Endothelial cell of umbilical vein (primary cell): ENCODE measurements around the gene NAXD. TPM values are rescaled to one million over a fixed set of nuclear protein-coding genes. Genes with fewer than 3 reads are reported as not detected.

Source experiments
- BruUV-seq: library from RNA; stranded (reverse); fragments of 400-500 nt; replicated peaks from 2 replicates; lab custom pipeline; 2021; lab: Mats Ljungman, UMichigan
- CTCF ChIA-PET: fragments of 300-600, 350-600 bp; sonication (Branson Sonifier 250); formaldehyde crosslinking; loops from one replicate; lab custom pipeline; 2021; ENCODE audit warnings: antibody characterized with exemption, inconsistent platforms; lab: Charles Lee
- POLR2A ChIA-PET: fragments of 300-600, 350-600 bp; sonication (Branson Sonifier 250); formaldehyde crosslinking; loops from one replicate; lab custom pipeline; 2021; ENCODE audit warnings: antibody characterized with exemption, inconsistent platforms; lab: Charles Lee
- DNase-seq: peaks from one replicate; pipeline ENCODE4 v3.0.0-alpha.2; 2011; ENCODE audit warnings: low read depth, low spot score
- FAIRE-seq: peaks from 2 replicates; lab custom pipeline; 2011; peaks lifted over from hg19 to GRCh38; lab: Jason Lieb, UNC
- H2AFZ ChIP-seq: 2 replicates; pipeline ENCODE4 v1.6.0; 2012; ENCODE audit warnings: low read depth, low read length, control low read depth, inconsistent platforms
- H3K27ac ChIP-seq: 2 replicates; pipeline ENCODE4 v1.5.1; 2011; ENCODE audit warnings: low read depth, mild to moderate bottlenecking, control low read depth, low read length, moderate library complexity; ENCODE audit not compliant: insufficient read depth
- H3K27me3 ChIP-seq, 2 experiments: 2 replicates each; pipeline versions ENCODE4 v1.6.0 to v1.6.1; 2011; ENCODE audit warnings: low read length in 2 of 2, mixed read lengths in 1 of 2; ENCODE audit not compliant: control insufficient read depth in 2 of 2, insufficient read depth in 2 of 2
- H3K36me3 ChIP-seq, 2 experiments: 2 replicates in 1 of 2; 3 replicates in 1 of 2; pipeline ENCODE4 v1.5.1; 2011; ENCODE audit warnings: low read length in 2 of 2, mild to moderate bottlenecking in 1 of 2, moderate library complexity in 1 of 2; ENCODE audit not compliant: control insufficient read depth in 2 of 2, insufficient read depth in 2 of 2; ENCODE audit errors: extremely low read depth in 1 of 2
- H3K4me1 ChIP-seq: 3 replicates; pipeline ENCODE4 v1.5.1; 2011; ENCODE audit warnings: mild to moderate bottlenecking, low read length; ENCODE audit not compliant: control insufficient read depth, insufficient read depth; ENCODE audit errors: extremely low read depth
- H3K4me2 ChIP-seq: 2 replicates; pipeline ENCODE4 v1.6.1; 2011; ENCODE audit warnings: low read length, control low read depth, mixed read lengths; ENCODE audit not compliant: insufficient read depth
- H3K4me3 ChIP-seq, 3 experiments: fragments of 200-600 bp in 1 of 3; sonication (generic), shearing (Covaris generic) in 1 of 3; replicated peaks in 1 of 3; 2 replicates each; pipeline ENCODE4 v1.5.1; 2011 to 2016; ENCODE audit warnings: control low read depth in 3 of 3, low read length in 3 of 3, mild to moderate bottlenecking in 2 of 3, inconsistent platforms in 1 of 3, low read depth in 1 of 3, moderate library complexity in 1 of 3; ENCODE audit not compliant: insufficient read depth in 1 of 3
- H3K79me2 ChIP-seq: 2 replicates; pipeline ENCODE4 v1.6.0; 2012; ENCODE audit warnings: low read length, inconsistent platforms; ENCODE audit not compliant: control insufficient read depth, insufficient read depth
- H3K9ac ChIP-seq: replicated peaks from 2 replicates; pipeline ENCODE3; 2011; ENCODE audit warnings: low read length, control low read depth; ENCODE audit not compliant: insufficient read depth; ENCODE audit errors: extremely low read depth
- H3K9me1 ChIP-seq: replicated peaks from 3 replicates; pipeline ENCODE4 v1.6.0; 2011; ENCODE audit warnings: mild to moderate bottlenecking, low read length; ENCODE audit not compliant: control insufficient read depth, insufficient read depth; ENCODE audit errors: extremely low read depth
- H3K9me3 ChIP-seq: replicated peaks from 2 replicates; pipeline ENCODE4 v1.5.1; 2012; ENCODE audit warnings: low read length, inconsistent platforms; ENCODE audit not compliant: control insufficient read depth, insufficient read depth
- H4K20me1 ChIP-seq: replicated peaks from 2 replicates; pipeline ENCODE3; 2011; ENCODE audit warnings: mild to moderate bottlenecking, low read length; ENCODE audit not compliant: control insufficient read depth, insufficient read depth; ENCODE audit errors: extremely low read depth
- EZH2 ChIP-seq: IDR thresholded peaks from 2 replicates; pipeline ENCODE4 v1.6.1; 2012; ENCODE audit warnings: borderline replicate concordance, low read depth, mild to moderate bottlenecking, moderate library complexity, low read length, inconsistent platforms; ENCODE audit not compliant: severe bottlenecking
- FOS ChIP-seq: IDR thresholded peaks from 2 replicates; pipeline ENCODE4 v1.6.1; 2011; ENCODE audit warnings: mild to moderate bottlenecking, low read length, moderate library complexity, borderline replicate concordance; ENCODE audit not compliant: insufficient read depth
- GATA2 ChIP-seq: IDR thresholded peaks from 2 replicates; pipeline ENCODE4 v1.7.0; 2011; ENCODE audit warnings: low read depth, mild to moderate bottlenecking, moderate library complexity, mixed read lengths, low read length; ENCODE audit not compliant: insufficient read length, insufficient read depth
- JUN ChIP-seq: IDR thresholded peaks from 2 replicates; pipeline ENCODE4 v1.6.1; 2011; ENCODE audit warnings: borderline replicate concordance, low read depth; ENCODE audit not compliant: insufficient read length, insufficient read depth
- MYC ChIP-seq: IDR thresholded peaks from one replicate; pipeline ENCODE4 v1.6.1; 2011; ENCODE audit warnings: mild to moderate bottlenecking, low read depth, low read length
- POLR2A ChIP-seq: IDR thresholded peaks from 2 replicates; pipeline ENCODE4 v1.6.1; 2012; ENCODE audit warnings: low read depth, mild to moderate bottlenecking, control low read depth, low read length
- POLR2AphosphoS5 ChIP-seq: IDR thresholded peaks from 2 replicates; pipeline ENCODE4 v1.6.1; 2012; ENCODE audit warnings: low read depth, mild to moderate bottlenecking, control low read depth, low read length, moderate library complexity; ENCODE audit not compliant: insufficient read depth
- dilution Hi-C: fragments of 300-500 bp; cut with MboI; formaldehyde crosslinking; loops from one replicate; pipeline ENCODE4 v1.15.0; 2019; ENCODE audit warnings: low sequenced_read_pairs; ENCODE audit not compliant: extremely low pct_ligation_motif_present
- intact Hi-C: fragments of 100-400 bp; cut with micrococcal nuclease; formaldehyde crosslinking; loops from one replicate; pipeline ENCODE4 v1.10.0; 2022
- polyA plus RNA-seq, 4 experiments: library from polyadenylated mRNA; depleted of rRNA in 3 of 4; stranded (reverse) in 3 of 4; unstranded in 1 of 4; fragments of >200 nt; gene quantifications; 2 replicates each; pipeline versions ENCODE4 v1.2.1 to v1.2.3, GENCODE V29; 2011 to 2012; ENCODE audit warnings: missing spikeins in 1 of 4
- total RNA-seq: library from RNA; stranded (reverse); gene quantifications from 2 replicates; pipeline ENCODE4 v1.2.3, GENCODE V29; 2021
- TF ChIP-seq, protein P1 (sequence below): IDR thresholded peaks from 2 replicates; pipeline ENCODE4 v1.6.1; 2011; ENCODE audit not compliant: insufficient read depth, insufficient read length
- TF ChIP-seq, protein P2 (sequence below), 2 donors: IDR thresholded peaks; 1 replicate in 1 of 2; 2 replicates in 1 of 2; pipeline ENCODE4 v1.5.1; 2011; ENCODE audit warnings: low read length in 2 of 2, mild to moderate bottlenecking in 2 of 2, moderate library complexity in 2 of 2, control low read depth in 1 of 2, inconsistent platforms in 1 of 2, low read depth in 1 of 2; ENCODE audit not compliant: insufficient read depth in 1 of 2; ENCODE audit errors: extremely low read depth in 1 of 2

NAXD gene
- total and polyA plus RNA-seq, 2 donors (not counting 3 experiments of a cell fraction or from before 2014, with no cell fraction given) = 19.9 to 42.9 TPM

DNA sequence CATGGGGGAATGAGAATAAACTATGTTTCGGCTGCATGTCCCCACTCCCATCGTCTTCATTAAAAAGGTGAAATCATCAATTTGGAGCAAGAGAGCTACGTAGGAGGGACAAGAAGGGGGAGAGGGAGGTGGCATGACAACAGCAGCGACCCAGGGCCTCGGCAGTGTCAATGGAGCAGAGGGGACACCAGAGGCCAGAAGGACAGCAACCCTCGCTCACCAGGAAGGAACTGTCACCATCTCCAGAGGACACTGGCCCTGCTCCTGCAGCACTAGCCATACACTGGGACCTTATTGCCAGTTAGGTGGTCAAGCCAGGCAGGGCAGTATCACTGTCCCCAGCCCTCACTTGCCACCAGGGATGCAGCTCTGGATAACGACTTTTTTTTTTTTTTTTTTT lies 34.2 kb downstream of the NAXD start:
- H3K9me1 ChIP-seq = no peaks in the 10 kb centered on the region
- H3K36me3 ChIP-seq = peaks cover 0 to 5% of the 10 kb centered on the region in 2 experiments
- no peaks in the 10 kb centered on the region for H3K79me2 ChIP-seq
- dilution Hi-C loops (no loop called here), intact Hi-C loops (no loop called here)
- H3K4me3 ChIP-seq = no peak overlapping the region
- H3K9ac ChIP-seq = no peak overlapping the region
- no peak overlapping the region for H3K27ac ChIP-seq
- ChIA-PET CTCF (interaction anchor here (0.6 kb wide), 1 partner anchor 75 kb away, joined by 3 read pairs; no protein-coding TSS in a partner anchor), POLR2A (no interaction called here)
- H3K9me3 ChIP-seq = no peaks in the 10 kb centered on the region
- H2AFZ ChIP-seq = no peak overlapping the region
- FAIRE-seq (no peak), DNase-seq (no peak)
- H3K27me3 ChIP-seq = no peaks in the 10 kb centered on the region
- no TSS peak for BruUV-seq
- H3K4me1 ChIP-seq = no peaks in the 10 kb centered on the region
- TF ChIP-seq MYC = no peak
- no peak for TF ChIP-seq EZH2
- TF ChIP-seq JUN = no peak
- TF ChIP-seq, protein P1, sequence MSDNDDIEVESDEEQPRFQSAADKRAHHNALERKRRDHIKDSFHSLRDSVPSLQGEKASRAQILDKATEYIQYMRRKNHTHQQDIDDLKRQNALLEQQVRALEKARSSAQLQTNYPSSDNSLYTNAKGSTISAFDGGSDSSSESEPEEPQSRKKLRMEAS = no peak
- TF ChIP-seq, protein P2, sequence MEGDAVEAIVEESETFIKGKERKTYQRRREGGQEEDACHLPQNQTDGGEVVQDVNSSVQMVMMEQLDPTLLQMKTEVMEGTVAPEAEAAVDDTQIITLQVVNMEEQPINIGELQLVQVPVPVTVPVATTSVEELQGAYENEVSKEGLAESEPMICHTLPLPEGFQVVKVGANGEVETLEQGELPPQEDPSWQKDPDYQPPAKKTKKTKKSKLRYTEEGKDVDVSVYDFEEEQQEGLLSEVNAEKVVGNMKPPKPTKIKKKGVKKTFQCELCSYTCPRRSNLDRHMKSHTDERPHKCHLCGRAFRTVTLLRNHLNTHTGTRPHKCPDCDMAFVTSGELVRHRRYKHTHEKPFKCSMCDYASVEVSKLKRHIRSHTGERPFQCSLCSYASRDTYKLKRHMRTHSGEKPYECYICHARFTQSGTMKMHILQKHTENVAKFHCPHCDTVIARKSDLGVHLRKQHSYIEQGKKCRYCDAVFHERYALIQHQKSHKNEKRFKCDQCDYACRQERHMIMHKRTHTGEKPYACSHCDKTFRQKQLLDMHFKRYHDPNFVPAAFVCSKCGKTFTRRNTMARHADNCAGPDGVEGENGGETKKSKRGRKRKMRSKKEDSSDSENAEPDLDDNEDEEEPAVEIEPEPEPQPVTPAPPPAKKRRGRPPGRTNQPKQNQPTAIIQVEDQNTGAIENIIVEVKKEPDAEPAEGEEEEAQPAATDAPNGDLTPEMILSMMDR (IDR thresholded peaks at IDR 0.05; ENCODE audit: extremely low read depth in 1 of 2, insufficient read depth in 1 of 2, low read depth in 1 of 2, low read length in 2 of 2) = no peak
- no peak for TF ChIP-seq POLR2AphosphoS5
- TF ChIP-seq GATA2 = no peak
- no peak for TF ChIP-seq POLR2A
- no peak for TF ChIP-seq FOS
- no peaks in the 10 kb centered on the region for H4K20me1 ChIP-seq
- no peak overlapping the region for H3K4me2 ChIP-seq
